Endothelial cell (in vitro differentiated cells): ENCODE measurements around the gene C12orf42. TPM values are rescaled to one million over a fixed set of nuclear protein-coding genes. Genes with fewer than 3 reads are reported as not detected.
A peak's percentile ranks its signal among the peaks of the same experiment; 100 is the strongest.

Experiments used
- DNase-seq: peaks from one replicate; pipeline ENCODE4 v3.0.0; 2021; ENCODE audit warnings: low spot score
- H3K27ac Mint-ChIP-seq: one replicate; pipeline ENCODE4 v1.8.0; 2021; ENCODE audit warnings: mixed read lengths, inconsistent platforms; ENCODE audit not compliant: unreplicated experiment
- H3K27me3 Mint-ChIP-seq: one replicate; pipeline ENCODE4 v1.8.0; 2021; ENCODE audit warnings: mild to moderate bottlenecking, moderate library complexity, mixed read lengths, inconsistent platforms; ENCODE audit not compliant: unreplicated experiment
- H3K36me3 Mint-ChIP-seq: one replicate; pipeline ENCODE4 v1.8.0; 2021; ENCODE audit warnings: mild to moderate bottlenecking, low read depth, mixed read lengths, inconsistent platforms; ENCODE audit not compliant: unreplicated experiment
- H3K4me1 Mint-ChIP-seq: one replicate; pipeline ENCODE4 v1.8.0; 2021; ENCODE audit warnings: mild to moderate bottlenecking, mixed read lengths, inconsistent platforms; ENCODE audit not compliant: unreplicated experiment
- H3K4me3 Mint-ChIP-seq: one replicate; pipeline ENCODE4 v1.8.0; 2021; ENCODE audit warnings: mild to moderate bottlenecking, mixed read lengths, inconsistent platforms; ENCODE audit not compliant: unreplicated experiment
- H3K9me3 Mint-ChIP-seq: one replicate; pipeline ENCODE4 v1.8.0; 2021; ENCODE audit warnings: mixed read lengths, inconsistent platforms; ENCODE audit not compliant: unreplicated experiment
- CTCF ChIP-seq: fragments of 200-600 bp; sonication (generic); IDR thresholded peaks from one replicate; pipeline ENCODE4 v1.5.0; 2021; ENCODE audit warnings: antibody characterized with exemption; ENCODE audit not compliant: unreplicated experiment
- total RNA-seq: library from RNA; stranded (reverse); fragmentation: NEBNext Ultra II Directional; extraction: Animal tissue kit (Norgen Biotek cat#: 25700); gene quantifications from one replicate; pipeline ENCODE4 v1.2.1, GENCODE V29; 2021; ENCODE audit not compliant: unreplicated experiment

The C12orf42 gene
- total RNA-seq, 1 donor from 2014 or later = 0.77 TPM

GRCh38 chr12:103505371-103506236 is 9.8 kb upstream of the C12orf42 start:
- Mint-ChIP-seq H3K4me3 (no peak overlapping the region), H3K36me3 (no peaks in the 10 kb centered on the region), H3K27me3 (peaks cover 6% of the 10 kb centered on the region), H3K9me3 (no peaks in the 10 kb centered on the region), H3K27ac (no peak overlapping the region), H3K4me1 (no peaks in the 10 kb centered on the region)
- no peak for TF ChIP-seq CTCF
- DNase-seq = no peak

GRCh38 chr12:103504606-103505005 is 8.8 kb upstream of the C12orf42 start:
- H3K4me1 Mint-ChIP-seq = no peaks in the 10 kb centered on the region
- H3K27ac Mint-ChIP-seq = no peak overlapping the region
- no peak for DNase-seq
- no peaks in the 10 kb centered on the region for H3K36me3 Mint-ChIP-seq
- no peak for TF ChIP-seq CTCF
- H3K4me3 Mint-ChIP-seq = no peak overlapping the region
- peaks cover 6% of the 10 kb centered on the region for H3K27me3 Mint-ChIP-seq
- H3K9me3 Mint-ChIP-seq = no peaks in the 10 kb centered on the region

- Mint-ChIP-seq H3K27me3 (peaks cover 6% of the 10 kb centered on the region), H3K9me3 (no peaks in the 10 kb centered on the region), H3K36me3 (no peaks in the 10 kb centered on the region), H3K27ac (no peak overlapping the region), H3K4me1 (no peaks in the 10 kb centered on the region), H3K4me3 (no peak overlapping the region)
- peak; percentile 82 for TF ChIP-seq CTCF
- DNase-seq = peak; percentile 71
Measured at GRCh38 chr12:103503546-103504480, 8.0 kb upstream of the C12orf42 start.

DNA sequence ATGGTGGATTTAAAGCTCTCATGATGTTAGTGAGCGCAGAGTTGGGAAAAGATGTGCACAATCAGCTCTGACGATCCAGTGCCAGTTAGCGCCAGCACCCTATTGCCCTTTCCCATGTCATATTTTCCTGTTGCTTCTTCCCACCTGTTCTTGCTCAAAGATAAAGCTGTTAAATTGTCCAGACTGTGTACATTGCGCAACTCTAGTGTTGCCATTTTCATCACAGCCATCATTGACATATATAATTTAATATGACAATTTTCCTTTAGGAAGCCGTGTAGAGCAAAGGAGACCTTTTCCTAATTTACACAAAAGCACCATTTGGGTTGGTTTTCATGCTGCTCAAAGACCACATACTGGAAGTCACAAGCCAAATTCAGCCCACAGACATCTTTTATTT is 5.7 kb upstream of the C12orf42 start:
- Mint-ChIP-seq H3K4me1 (no peaks in the 10 kb centered on the region), H3K9me3 (no peaks in the 10 kb centered on the region), H3K27ac (no peak overlapping the region), H3K36me3 (no peaks in the 10 kb centered on the region), H3K4me3 (no peak overlapping the region), H3K27me3 (peaks cover 6% of the 10 kb centered on the region)
- no peak for DNase-seq
- no peak for TF ChIP-seq CTCF
